Hematopoietic multipotent progenitor cell treated with erythropoietin and hydrocortisone succinate and interleukin-3 and kit ligand, for 6 days (in vitro differentiated cells): Measurements from ENCODE around the gene ZNF143.

Experiments used
- DNase-seq: peaks from one replicate; pipeline ENCODE4 v3.0.0-alpha.2; 2015

Gene ZNF143

GRCh38 chr11:9576701-9577381 lies 116.0 kb downstream of the ZNF143 start:
- no peak for DNase-seq

- DNase-seq, result no peak
Observed at GRCh38 chr11:9577556-9577955, 116.7 kb downstream of the ZNF143 start.
